HCT116 (cell line): ENCODE measurements around the gene CKB. TPM values are rescaled to one million over a fixed set of nuclear protein-coding genes. Genes with fewer than 3 reads are reported as not detected.

Source experiments
- ATAC-seq: fragments of 200-7000 bp; cut with Tn5 transposase; 2 replicates; pipeline ENCODE4 v1.9.1; 2020; ENCODE audit warnings: mild to moderate bottlenecking, moderate library complexity
- BruUV-seq: library from RNA; stranded (reverse); fragments of 400-500 nt; replicated peaks from 2 replicates; lab custom pipeline; 2021; lab: Mats Ljungman, UMichigan
- CTCF ChIA-PET: fragments of 300-600 bp; sonication (Branson Sonifier 250); formaldehyde crosslinking; loops from one replicate; lab custom pipeline; 2021; ENCODE audit warnings: antibody characterized with exemption; lab: Charles Lee
- POLR2A ChIA-PET: fragments of 300-600, 350-600 bp; sonication (Branson Sonifier 250); formaldehyde crosslinking; loops from one replicate; lab custom pipeline; 2021; ENCODE audit warnings: antibody characterized with exemption; lab: Charles Lee
- RAD21 ChIA-PET, 2 experiments: fragments of 300-600 bp; sonication (Branson Sonifier 250); formaldehyde crosslinking; loops; one replicate each; lab custom pipeline; 2023; ENCODE audit warnings: low total read pairs in 2 of 2; ENCODE audit not compliant: uncharacterized antibody in 2 of 2, unreplicated experiment in 2 of 2, low non-redundant PET in 1 of 2; lab: Charles Lee
- DNase-seq: peaks from one replicate; pipeline ENCODE4 v3.0.0-alpha.2; 2010; ENCODE audit warnings: low read depth, low spot score
- H2AFZ ChIP-seq: fragments of 200-600 bp; shearing (Covaris generic), sonication (generic); 2 replicates; pipeline ENCODE4 v1.6.1; 2017; ENCODE audit warnings: low read depth, mixed run types, mixed read lengths, antibody characterized with exemption, low read length; ENCODE audit not compliant: poor library complexity, severe bottlenecking
- H3K27ac ChIP-seq: 2 replicates; pipeline ENCODE4 v1.5.1; 2012; ENCODE audit warnings: low read depth, low read length
- H3K27me3 ChIP-seq: fragments of 200-600 bp; sonication (generic); 2 replicates; pipeline ENCODE4 v1.6.1; 2016; ENCODE audit warnings: mixed run types, low read length, mixed read lengths; ENCODE audit not compliant: insufficient read depth
- H3K36me3 ChIP-seq, 2 experiments: fragments of 200-500 bp in 1 of 2; fragments of 200-600 bp in 1 of 2; sonication (Bioruptor generic) in 1 of 2; sonication (generic) in 1 of 2; 2 replicates each; pipeline versions ENCODE4 v1.5.1 to v1.6.1; 2014 to 2016; ENCODE audit warnings: low read length in 2 of 2, inconsistent platforms in 1 of 2, mixed read lengths in 1 of 2, mixed run types in 1 of 2; ENCODE audit not compliant: insufficient read depth in 2 of 2, control insufficient read depth in 1 of 2
- H3K4me1 ChIP-seq, 2 experiments: fragments of 200-600 bp in 1 of 2; sonication (generic) in 1 of 2; 2 replicates each; pipeline versions ENCODE4 v1.5.1 to v1.6.1; 2012 to 2017; ENCODE audit warnings: low read length in 2 of 2, inconsistent platforms in 1 of 2, mild to moderate bottlenecking in 1 of 2, mixed read lengths in 1 of 2, mixed run types in 1 of 2, moderate library complexity in 1 of 2; ENCODE audit not compliant: insufficient read depth in 2 of 2, control insufficient read depth in 1 of 2
- H3K4me2 ChIP-seq: fragments of 200-600 bp; sonication (generic); 2 replicates; pipeline ENCODE4 v1.6.1; 2017; ENCODE audit warnings: mixed run types, low read length, mixed read lengths
- H3K4me3 ChIP-seq, 2 experiments: fragments of 200-600 bp in 1 of 2; sonication (generic) in 1 of 2; replicated peaks in 1 of 2; 2 replicates each; pipeline ENCODE4 v1.5.1; 2011 to 2016; ENCODE audit warnings: low read length in 2 of 2, control low read depth in 1 of 2, low read depth in 1 of 2, mild to moderate bottlenecking in 1 of 2, mixed read lengths in 1 of 2, mixed run types in 1 of 2
- H3K79me2 ChIP-seq: fragments of 200-600 bp; sonication (generic); 2 replicates; pipeline ENCODE4 v1.6.1; 2017; ENCODE audit warnings: mild to moderate bottlenecking, mixed run types, low read length, moderate library complexity, mixed read lengths; ENCODE audit not compliant: insufficient read depth
- H3K9ac ChIP-seq: fragments of 200-600 bp; sonication (generic); 2 replicates; pipeline ENCODE4 v1.6.1; 2016; ENCODE audit warnings: low read length, mixed read lengths
- H3K9me2 ChIP-seq: fragments of 200-600 bp; sonication (generic), shearing (Covaris generic); 2 replicates; pipeline ENCODE4 v1.6.1; 2017; ENCODE audit warnings: mixed run types, mild to moderate bottlenecking, moderate library complexity; ENCODE audit not compliant: insufficient read depth
- H3K9me3 ChIP-seq, 2 experiments: fragments of 200-500 bp in 1 of 2; fragments of 200-600 bp in 1 of 2; sonication (Bioruptor generic) in 1 of 2; sonication (generic) in 1 of 2; 2 replicates each; pipeline ENCODE4 v1.6.1; 2014 to 2017; ENCODE audit warnings: low read length in 2 of 2, mixed read lengths in 2 of 2, inconsistent platforms in 1 of 2, low read depth in 1 of 2, mild to moderate bottlenecking in 1 of 2, mixed run types in 1 of 2, moderate library complexity in 1 of 2; ENCODE audit not compliant: control insufficient read depth in 1 of 2, insufficient read depth in 1 of 2
- H4K20me1 ChIP-seq: fragments of 200-600 bp; sonication (generic), shearing (Covaris generic); 2 replicates; pipeline ENCODE4 v1.6.1; 2017; ENCODE audit warnings: mixed run types, mild to moderate bottlenecking, moderate library complexity; ENCODE audit not compliant: insufficient read depth
- CEBPB ChIP-seq: IDR thresholded peaks from 2 replicates; pipeline ENCODE4 v1.6.1; 2012; ENCODE audit warnings: low read depth
- EGR1 ChIP-seq: IDR thresholded peaks from 2 replicates; pipeline ENCODE4 v1.6.1; 2012; ENCODE audit warnings: low read depth
- ELF1 ChIP-seq: IDR thresholded peaks from 2 replicates; pipeline ENCODE4 v1.6.1; 2012; ENCODE audit warnings: low read depth, borderline replicate concordance
- EZH2 ChIP-seq: fragments of 200-600 bp; sonication (generic); IDR thresholded peaks from 2 replicates; pipeline ENCODE4 v1.6.1; 2017; ENCODE audit warnings: antibody characterized with exemption, mixed run types
- FOSL1 ChIP-seq: IDR thresholded peaks from 2 replicates; pipeline ENCODE4 v1.6.1; 2012; ENCODE audit warnings: low read depth
- POLR2A ChIP-seq: IDR thresholded peaks from 2 replicates; pipeline ENCODE4 v1.7.0; 2011; ENCODE audit warnings: borderline replicate concordance; ENCODE audit not compliant: insufficient read depth, insufficient read length; ENCODE audit errors: extremely low read depth
- SIN3A ChIP-seq: IDR thresholded peaks from 2 replicates; pipeline ENCODE4 v1.6.1; 2012; ENCODE audit warnings: low read depth
- SP1 ChIP-seq: IDR thresholded peaks from 2 replicates; pipeline ENCODE4 v1.6.1; 2012; ENCODE audit warnings: low read depth
- SRF ChIP-seq: IDR thresholded peaks from 2 replicates; pipeline ENCODE4 v1.6.1; 2012; ENCODE audit warnings: low read depth
- TCF7L2 ChIP-seq: IDR thresholded peaks from 2 replicates; pipeline ENCODE4 v1.7.0; 2011; ENCODE audit warnings: borderline replicate concordance, inconsistent platforms; ENCODE audit not compliant: insufficient read depth, insufficient read length; ENCODE audit errors: extremely low read depth
- YY1 ChIP-seq: IDR thresholded peaks from 2 replicates; pipeline ENCODE4 v1.6.1; 2011; ENCODE audit warnings: low read length, low read depth, moderate library complexity, mild to moderate bottlenecking; ENCODE audit not compliant: insufficient replicate concordance; ENCODE audit errors: extremely low read depth
- ZBTB33 ChIP-seq: IDR thresholded peaks from 2 replicates; pipeline ENCODE4 v1.6.1; 2011; ENCODE audit warnings: mild to moderate bottlenecking, low read length, moderate library complexity; ENCODE audit not compliant: insufficient replicate concordance; ENCODE audit errors: extremely low read depth
- ZFX ChIP-seq: fragments of 450-650 bp; IDR thresholded peaks from 2 replicates; pipeline ENCODE4 v1.6.1; 2017
- ZNF274 ChIP-seq: fragments of 200-500 bp; sonication (Bioruptor generic); IDR thresholded peaks from 2 replicates; pipeline ENCODE4 v1.6.1; 2014; ENCODE audit warnings: mild to moderate bottlenecking, low read depth, low read length, inconsistent platforms
- intact Hi-C: fragments of 100-400 bp; cut with micrococcal nuclease; formaldehyde crosslinking; loops from 2 replicates; pipeline ENCODE4 v1.10.0; 2022
- total RNA-seq: library from RNA; stranded (reverse); gene quantifications from one replicate; pipeline ENCODE4 v1.2.1, GENCODE V29; 2021; ENCODE audit not compliant: unreplicated experiment

Gene CKB
- total RNA-seq, 1 experiment from 2014 or later = 605 TPM

DNA sequence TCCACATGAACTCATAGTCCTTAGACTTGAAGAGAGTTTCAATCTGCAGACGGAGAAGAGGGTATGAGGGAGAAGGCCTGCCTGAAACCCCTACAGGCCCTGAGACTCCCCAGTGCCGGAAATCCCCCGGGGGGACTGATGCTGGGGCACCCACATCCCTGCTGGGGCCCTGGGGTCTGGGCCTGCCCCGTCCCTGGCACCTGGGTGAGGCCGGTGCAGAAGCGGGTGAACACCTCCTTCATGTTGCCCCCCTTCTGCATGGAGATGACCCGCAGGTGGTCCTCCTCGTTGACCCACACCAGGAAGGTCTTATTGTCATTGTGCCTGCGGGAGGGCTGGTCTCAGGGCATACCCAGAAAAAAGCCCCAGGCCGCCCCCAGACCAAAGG is 2.4 kb downstream of the CKB start:
- no TSS peak for BruUV-seq
- peak overlapping the region; percentile 95 for H3K4me2 ChIP-seq
- H4K20me1 ChIP-seq = no peaks in the 10 kb centered on the region; the same call in 1 of the 2 replicates
- peaks cover 16% of the 10 kb centered on the region; the same call in 1 of the 2 replicates for H3K79me2 ChIP-seq
- RAD21 ChIA-PET = interaction anchor here in 1 of 2 experiments (0.9 kb wide), 1 partner anchor 27 kb away, joined by 5 read pairs; no protein-coding TSS in a partner anchor
- H3K9ac ChIP-seq = peak overlapping the region; percentile 83; the same call in 1 of the 2 replicates
- no peaks in the 10 kb centered on the region for H3K9me2 ChIP-seq
- peak overlapping the region; percentile 78 to 83; a peak in 2 of 4 replicates for H3K4me3 ChIP-seq
- POLR2A ChIA-PET = interaction anchor here (1.2 to 3.2 kb wide), 4 partner anchors 8 to 26 kb away, joined by 5 to 12 read pairs (median 10); partner anchors contain the start of gene TRMT61A
- H2AFZ ChIP-seq = no peak overlapping the region
- intact Hi-C loops = no loop called here
- H3K4me1 ChIP-seq = peaks cover 13 to 45% of the 10 kb centered on the region in 2 experiments; a peak in 3 of 4 replicates
- peaks cover 0 to 12% of the 10 kb centered on the region in 2 experiments; a peak in 2 of 4 replicates for H3K36me3 ChIP-seq
- H3K27ac ChIP-seq = peak overlapping the region; percentile 73
- TF ChIP-seq ELF1 (no peak), SIN3A (no peak), POLR2A (no peak), TCF7L2 (no peak), SP1 (no peak), EGR1 (no peak), ZFX (no peak), FOSL1 (no peak), YY1 (no peak)
- ATAC-seq (no peak), DNase-seq (no peak)
- H3K27me3 ChIP-seq = no peaks in the 10 kb centered on the region
- CTCF ChIA-PET = interaction anchor here (1.3 to 3.2 kb wide), 7 partner anchors 8 to 27 kb away, joined by 3 to 20 read pairs (median 7); partner anchors contain the start of gene TRMT61A
- H3K9me3 ChIP-seq = no peaks in the 10 kb centered on the region

- Histone ChIP-seq H3K27ac (peak overlapping the region; percentile 73), H3K4me2 (0 out of 2 replicates have a peak overlapping the region, but pooled peaks have one; percentile 95), H3K9me2 (no peaks in the 10 kb centered on the region), H3K36me3 (peaks cover 0 to 12% of the 10 kb centered on the region in 2 experiments; a peak in 2 of 4 replicates), H4K20me1 (no peaks in the 10 kb centered on the region; the same call in 1 of the 2 replicates), H3K4me1 (peaks cover 13 to 45% of the 10 kb centered on the region in 2 experiments; a peak in 3 of 4 replicates), H2AFZ (no peak overlapping the region), H3K4me3 (no peak overlapping the region), H3K9me3 (no peaks in the 10 kb centered on the region), H3K9ac (no peak overlapping the region), H3K79me2 (peaks cover 16% of the 10 kb centered on the region; the same call in 1 of the 2 replicates), H3K27me3 (no peaks in the 10 kb centered on the region)
- ChIA-PET POLR2A (interaction anchor here (1.7 kb wide), 2 partner anchors 27 to 33 kb away, joined by 3 to 4 read pairs; no protein-coding TSS in a partner anchor), CTCF (interaction anchor here (1.7 to 3.4 kb wide), 3 partner anchors 9 to 27 kb away, joined by 12 to 38 read pairs (median 16); partner anchors contain the start of gene TRMT61A), RAD21 (interaction anchor here in 1 of 2 experiments (1.4 kb wide), 1 partner anchor 27 kb away, joined by 5 read pairs; no protein-coding TSS in a partner anchor)
- BruUV-seq = TSS peak; percentile 75
- ATAC-seq (no peak), DNase-seq (no peak)
- intact Hi-C loops = no loop called here
- TF ChIP-seq ZNF274 = no peak
- no peak for TF ChIP-seq ZBTB33
- TF ChIP-seq SIN3A = no peak
- TF ChIP-seq SRF = no peak
- TF ChIP-seq POLR2A = no peak
- no peak for TF ChIP-seq CEBPB
- no peak for TF ChIP-seq SP1
- TF ChIP-seq EZH2 = no peak
Observed at GRCh38 chr14:103519837-103520212, 2.8 kb downstream of the CKB start.
